ENCODE data around the gene NFXL1. TPM values are rescaled to one million over a fixed set of nuclear protein-coding genes. Genes with fewer than 3 reads are reported as not detected.
A peak's percentile ranks its signal among the peaks of the same experiment; 100 is the strongest.

The NFXL1 gene
- total and polyA plus RNA-seq, 12 donors = 5.1 to 15.4 (median 7.5) TPM

DNA sequence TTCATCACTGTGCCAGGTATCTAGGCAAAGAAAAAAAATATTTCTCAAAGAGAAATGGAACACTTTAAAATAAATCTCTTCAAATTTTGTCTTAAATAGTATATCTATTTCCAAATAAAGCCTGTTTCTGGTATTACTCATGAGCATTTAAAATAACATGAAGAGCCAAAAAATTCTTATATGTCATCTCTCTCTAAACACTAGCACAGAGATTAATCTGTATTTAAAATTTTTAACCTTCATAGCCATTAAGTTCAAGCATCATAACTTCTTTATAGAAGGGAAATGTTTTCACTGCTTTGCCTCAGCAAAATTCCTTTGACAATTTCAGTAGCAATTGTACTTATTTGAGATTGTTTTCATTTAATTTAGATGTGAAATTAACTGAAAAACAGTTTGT, 71.4 kb downstream of the NFXL1 start:
- DNase-seq = no peak
- H3K36me3 ChIP-seq (replicated peaks in 1 of 2) = no peaks in the 10 kb centered on the region
- no peaks in the 10 kb centered on the region for H3K9me3 ChIP-seq (replicated peaks in 1 of 3)
- H3K27ac ChIP-seq = no peak overlapping the region
- peaks cover 0 to 5% of the 10 kb centered on the region in 2 donors for H3K4me1 ChIP-seq (replicated peaks in 1 of 2)
- TF ChIP-seq CTCF (IDR thresholded peaks at IDR 0.05) = no peak
- TF ChIP-seq POLR2A (IDR thresholded peaks at IDR 0.05) = no peak
- no peak overlapping the region for H3K4me3 ChIP-seq
- H3K27me3 ChIP-seq = no peaks in the 10 kb centered on the region
- intact Hi-C loops (cut with DNase I) = no loop called here

- no peaks in the 10 kb centered on the region for H3K9me3 ChIP-seq (replicated peaks in 1 of 3)
- WGBS, 4 donors = 87 to 94% (median 90%) methylated on average over 1 of the region's 1 CpG
- intact Hi-C loops (cut with DNase I) = no loop called here
- H3K4me1 ChIP-seq (replicated peaks in 1 of 2) = peaks cover 13 to 26% of the 10 kb centered on the region in 2 donors
- H3K27ac ChIP-seq = no peak overlapping the region
- no peak for DNase-seq
- no peak overlapping the region for H3K4me3 ChIP-seq
- H3K36me3 ChIP-seq (replicated peaks in 1 of 2) = no peaks in the 10 kb centered on the region
- TF ChIP-seq POLR2A (IDR thresholded peaks at IDR 0.05) (no peak), CTCF (IDR thresholded peaks at IDR 0.05) (no peak)
- H3K27me3 ChIP-seq = no peaks in the 10 kb centered on the region
These were observed 74.1 kb downstream of the NFXL1 start for GRCh38 chr4:47840291-47840690.

GRCh38 chr4:47839259-47839658, 75.1 kb downstream of the NFXL1 start:
- peak in 4 of 7 donors; percentile 11 to 68 (median 18) for DNase-seq
- H3K27me3 ChIP-seq = no peaks in the 10 kb centered on the region
- H3K36me3 ChIP-seq (replicated peaks in 1 of 2) = no peaks in the 10 kb centered on the region
- peak in 2 of 6 experiments; percentile 13 to 21 for TF ChIP-seq CTCF (IDR thresholded peaks at IDR 0.05)
- no peak for TF ChIP-seq POLR2A (IDR thresholded peaks at IDR 0.05)
- 60 to 81% (median 73%) methylated on average over 5 of the region's 5 CpGs for WGBS, 4 donors
- intact Hi-C loops (cut with DNase I) = loop anchor here in 1 of 2 donors (10.0 kb wide), 1 partner anchor 154 kb away; no protein-coding TSS in a partner anchor
- no peak overlapping the region for H3K4me3 ChIP-seq
- no peaks in the 10 kb centered on the region for H3K9me3 ChIP-seq (replicated peaks in 1 of 3)
- H3K27ac ChIP-seq = no peak overlapping the region
- H3K4me1 ChIP-seq (replicated peaks in 1 of 2) = peaks cover 13 to 26% of the 10 kb centered on the region in 2 donors

GRCh38 chr4:47838445-47838844, 75.9 kb downstream of the NFXL1 start:
- Histone ChIP-seq H3K4me1 (replicated peaks in 1 of 2) (peaks cover 13 to 26% of the 10 kb centered on the region in 2 donors), H3K4me3 (no peak overlapping the region), H3K9me3 (replicated peaks in 1 of 3) (no peaks in the 10 kb centered on the region), H3K36me3 (replicated peaks in 1 of 2) (no peaks in the 10 kb centered on the region), H3K27me3 (no peaks in the 10 kb centered on the region), H3K27ac (no peak overlapping the region)
- intact Hi-C loops (cut with DNase I) = loop anchor here in 1 of 2 donors (10.0 kb wide), 1 partner anchor 154 kb away; no protein-coding TSS in a partner anchor
- no peak for TF ChIP-seq CTCF (IDR thresholded peaks at IDR 0.05)
- TF ChIP-seq POLR2A (IDR thresholded peaks at IDR 0.05) = no peak
- WGBS, 4 donors = 71 to 78% (median 74%) methylated on average over 4 of the region's 4 CpGs
- no peak for DNase-seq

Data from adrenal gland (tissue), 12 donors.